HEK293T (cell line): ENCODE data around the gene PRKCE.

Experiments used
- ARNT ChIP-seq: fragments of 450-650 bp; IDR thresholded peaks from 2 replicates; pipeline ENCODE4 v1.6.1; 2017; ENCODE audit warnings: mild to moderate bottlenecking
- LEF1 ChIP-seq: fragments of 450-650 bp; IDR thresholded peaks from 2 replicates; pipeline ENCODE4 v1.6.1; 2017; ENCODE audit warnings: mild to moderate bottlenecking, borderline replicate concordance

GRCh38 chr2:45889053-45889452 is 237.6 kb downstream of the PRKCE start:
- TF ChIP-seq ARNT (no peak), LEF1 (no peak)
